HFF-Myc (cell line): Measurements from ENCODE around the gene COX8A.

ENCODE experiments used
- DNase-seq: peaks from one replicate; pipeline ENCODE4 v3.0.0-alpha.2; 2011; ENCODE audit warnings: low read depth; ENCODE audit errors: extremely low read depth
- H3K4me3 ChIP-seq: replicated peaks from 2 replicates; pipeline ENCODE4 v1.5.1; 2011; ENCODE audit warnings: low read depth, mild to moderate bottlenecking, control low read depth, low read length
- TF ChIP-seq, protein P1 (sequence below): IDR thresholded peaks from 2 replicates; pipeline ENCODE4 v1.5.1; 2012; ENCODE audit warnings: mild to moderate bottlenecking, low read depth, low read length, control low read depth; ENCODE audit errors: missing control alignments

Gene COX8A

DNA sequence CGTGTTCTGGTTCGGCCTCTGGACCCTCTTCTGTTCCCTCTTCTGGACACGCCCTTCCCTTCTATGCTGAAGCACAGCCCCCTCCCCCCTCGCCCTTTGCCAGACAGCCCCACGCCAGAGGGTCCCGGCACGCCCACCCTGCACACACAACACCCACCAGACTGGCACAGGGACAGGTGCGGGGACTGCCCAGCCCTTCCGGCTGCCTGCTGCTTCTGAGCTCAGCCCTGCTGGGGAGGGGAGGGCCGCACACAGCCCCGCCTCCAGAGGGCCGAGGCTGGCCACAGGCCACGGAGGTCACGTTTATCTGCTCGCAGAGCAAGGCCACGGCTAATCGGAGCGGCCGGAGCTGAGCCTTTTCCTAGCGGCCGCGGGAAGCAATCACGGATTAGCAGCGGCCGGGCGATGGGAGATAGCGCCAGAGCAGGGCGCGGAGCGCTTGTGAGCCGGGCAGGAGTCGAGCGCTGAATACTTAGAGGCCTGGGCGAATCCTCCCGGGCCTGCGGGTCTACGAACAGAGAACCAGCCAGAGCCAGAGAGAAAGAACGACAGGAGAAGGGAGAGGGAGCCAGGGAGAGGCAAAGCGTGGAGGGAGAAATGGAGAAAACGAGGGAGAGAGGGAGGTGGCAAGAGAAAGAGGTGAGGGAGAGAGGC is 33.3 kb downstream of the COX8A start:
- TF ChIP-seq, protein P1, sequence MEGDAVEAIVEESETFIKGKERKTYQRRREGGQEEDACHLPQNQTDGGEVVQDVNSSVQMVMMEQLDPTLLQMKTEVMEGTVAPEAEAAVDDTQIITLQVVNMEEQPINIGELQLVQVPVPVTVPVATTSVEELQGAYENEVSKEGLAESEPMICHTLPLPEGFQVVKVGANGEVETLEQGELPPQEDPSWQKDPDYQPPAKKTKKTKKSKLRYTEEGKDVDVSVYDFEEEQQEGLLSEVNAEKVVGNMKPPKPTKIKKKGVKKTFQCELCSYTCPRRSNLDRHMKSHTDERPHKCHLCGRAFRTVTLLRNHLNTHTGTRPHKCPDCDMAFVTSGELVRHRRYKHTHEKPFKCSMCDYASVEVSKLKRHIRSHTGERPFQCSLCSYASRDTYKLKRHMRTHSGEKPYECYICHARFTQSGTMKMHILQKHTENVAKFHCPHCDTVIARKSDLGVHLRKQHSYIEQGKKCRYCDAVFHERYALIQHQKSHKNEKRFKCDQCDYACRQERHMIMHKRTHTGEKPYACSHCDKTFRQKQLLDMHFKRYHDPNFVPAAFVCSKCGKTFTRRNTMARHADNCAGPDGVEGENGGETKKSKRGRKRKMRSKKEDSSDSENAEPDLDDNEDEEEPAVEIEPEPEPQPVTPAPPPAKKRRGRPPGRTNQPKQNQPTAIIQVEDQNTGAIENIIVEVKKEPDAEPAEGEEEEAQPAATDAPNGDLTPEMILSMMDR, result no peak
- DNase-seq, result no peak
- no peak overlapping the region for H3K4me3 ChIP-seq

DNA sequence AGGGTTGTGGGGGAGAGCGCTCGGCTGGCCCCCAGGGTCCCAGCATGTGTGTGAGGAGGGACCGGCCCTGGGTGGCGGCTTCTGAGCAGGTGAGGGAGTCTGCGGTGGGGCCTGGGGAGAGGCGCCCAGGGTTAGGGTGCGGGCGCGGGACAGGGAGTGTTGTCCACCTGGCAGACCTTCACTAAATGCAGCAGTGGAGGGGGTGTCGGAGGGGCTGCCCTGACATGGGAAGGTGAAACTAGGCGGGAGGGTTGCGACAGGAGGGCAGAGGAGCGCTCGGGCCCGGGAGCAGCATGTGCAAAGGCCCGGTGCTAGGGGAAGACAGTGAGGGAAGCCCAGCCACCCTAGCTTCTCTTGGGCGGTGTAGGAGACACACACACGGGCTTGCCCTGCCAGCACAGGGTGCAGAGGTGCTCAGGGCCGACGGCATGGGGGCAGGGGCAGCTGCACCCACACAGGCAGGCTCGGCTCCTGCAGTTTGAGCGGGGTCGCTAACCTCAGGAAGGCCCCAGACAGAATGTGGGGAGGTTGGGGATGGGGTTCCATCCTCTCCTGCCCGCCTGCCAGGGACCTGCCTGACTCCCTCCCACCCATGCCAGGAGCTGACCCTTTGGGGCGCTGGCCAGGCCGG is 34.0 kb downstream of the COX8A start:
- DNase-seq, result no peak
- TF ChIP-seq, protein P1, result no peak
- no peak overlapping the region for H3K4me3 ChIP-seq

DNA sequence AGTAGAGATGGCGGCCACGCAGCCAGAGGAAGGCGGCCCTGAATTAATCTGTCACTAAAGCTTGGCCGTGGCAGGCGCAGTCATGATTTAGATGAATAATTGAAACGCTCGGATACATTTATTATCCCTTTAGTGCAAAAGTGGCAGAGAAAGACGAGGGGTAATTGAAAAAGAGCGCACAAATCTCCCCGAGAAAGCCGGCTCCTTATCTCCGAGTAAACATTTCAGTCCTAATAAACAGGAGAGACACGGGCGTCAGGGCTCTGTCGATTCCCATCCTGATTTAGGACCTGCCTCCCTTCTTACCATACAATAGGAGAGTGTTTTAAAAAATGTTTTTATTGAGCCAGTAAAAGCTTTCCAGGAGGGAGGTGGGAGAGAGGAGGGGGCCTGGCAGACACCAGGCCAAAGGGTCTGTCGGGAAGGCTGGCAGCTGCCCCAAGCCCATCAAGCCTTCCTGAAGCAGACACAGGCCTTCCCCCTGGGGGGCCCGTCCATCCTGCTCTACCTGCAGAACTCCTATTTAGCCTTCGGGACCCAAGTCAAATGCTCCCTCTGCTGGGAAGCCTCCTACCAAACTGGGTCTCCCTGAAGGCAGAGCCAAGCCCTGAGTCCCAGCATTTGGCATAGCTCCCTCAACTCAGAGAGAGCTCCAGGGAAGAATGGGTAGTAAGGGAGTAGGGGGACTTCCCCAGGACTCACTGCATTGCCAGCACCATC is 34.7 kb downstream of the COX8A start:
- no peak for DNase-seq
- TF ChIP-seq, protein P1, result no peak
- no peak overlapping the region for H3K4me3 ChIP-seq

DNA sequence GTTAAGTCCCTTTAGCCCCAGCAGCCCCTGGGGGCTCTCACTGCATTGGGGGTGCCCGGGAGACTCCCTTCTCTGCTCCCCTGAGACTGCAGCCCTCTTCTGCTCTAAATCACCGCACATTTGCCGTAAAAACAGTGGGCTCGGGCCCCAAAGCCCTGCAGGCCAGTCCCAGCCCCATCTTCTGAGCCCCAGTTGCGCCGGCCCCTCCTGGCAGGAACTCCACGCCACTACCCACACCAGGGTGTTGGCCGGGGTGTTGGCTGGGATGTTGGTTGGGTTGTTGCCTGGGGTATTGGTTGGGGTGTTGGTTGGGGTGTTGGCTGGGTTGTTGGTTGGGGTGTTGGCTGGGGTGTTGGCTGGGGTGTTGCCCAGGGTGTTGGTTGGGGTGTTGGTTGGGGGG is 35.3 kb downstream of the COX8A start:
- DNase-seq, result no peak
- no peak overlapping the region for H3K4me3 ChIP-seq
- TF ChIP-seq, protein P1, result no peak

DNA sequence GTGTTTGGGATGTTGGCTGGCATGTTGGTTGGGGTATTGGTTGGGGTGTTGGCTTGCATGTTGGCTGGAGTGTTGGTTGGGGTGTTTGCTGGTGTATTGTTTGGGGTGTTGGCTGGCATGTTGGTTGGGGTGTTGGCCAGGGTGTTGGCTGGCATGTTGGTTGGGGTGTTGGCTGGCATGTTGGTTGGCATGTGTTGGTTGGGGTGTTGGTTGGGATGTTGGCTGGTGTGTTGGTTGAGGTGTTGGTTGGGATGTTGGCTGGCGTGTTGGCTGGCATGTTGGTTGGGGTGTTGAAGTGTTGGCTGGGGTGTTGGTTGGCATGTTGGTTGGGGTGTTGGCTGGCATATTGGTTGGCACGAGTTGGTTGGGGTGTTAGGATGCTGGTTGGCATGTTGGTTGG is 36.4 kb downstream of the COX8A start:
- TF ChIP-seq, protein P1, result no peak
- DNase-seq, result no peak
- H3K4me3 ChIP-seq, result no peak overlapping the region

DNA sequence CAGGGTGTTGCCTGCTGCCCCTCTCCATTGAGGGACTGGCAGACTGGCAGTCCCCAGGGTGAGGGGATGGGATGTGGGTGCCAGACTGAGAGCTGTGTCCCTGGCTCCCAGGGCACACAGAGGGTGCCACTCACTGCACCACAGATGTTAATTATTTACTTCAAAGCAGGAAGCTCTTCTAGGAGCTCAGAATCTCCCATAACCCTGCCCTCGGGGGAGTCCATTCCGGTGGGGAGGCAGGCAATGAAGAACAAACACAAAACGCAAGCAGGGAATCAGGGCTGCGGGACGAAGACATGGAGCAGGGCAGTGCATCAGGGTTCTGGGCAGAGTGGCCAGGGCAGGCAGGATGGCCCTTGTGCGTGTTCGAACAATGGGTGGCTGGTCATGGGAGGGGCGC is 37.0 kb downstream of the COX8A start:
- H3K4me3 ChIP-seq, result no peak overlapping the region
- DNase-seq, result no peak
- TF ChIP-seq, protein P1, result no peak
